IMR-90 (cell line): ENCODE measurements around the gene CYGB. TPM values are rescaled to one million over a fixed set of nuclear protein-coding genes. Genes with fewer than 3 reads are reported as not detected.
A peak's percentile ranks its signal among the peaks of the same experiment; 100 is the strongest.

Experiments
- ATAC-seq: fragments of 200-7000 bp; cut with Tn5 transposase; 2 replicates; pipeline ENCODE4 v1.9.1; 2020; ENCODE audit warnings: low read depth, mild to moderate bottlenecking, moderate library complexity
- BruUV-seq: library from RNA; stranded (reverse); fragments of 400-500 nt; replicated peaks from 2 replicates; lab custom pipeline; 2021; lab: Mats Ljungman, UMichigan
- CTCF ChIA-PET: fragments of 300-600 bp; formaldehyde crosslinking; extraction: SDS; loops from one replicate; lab custom pipeline; 2021; ENCODE audit warnings: antibody characterized with exemption; lab: Yijun Ruan, JAX
- POLR2A ChIA-PET: fragments of 300-600 bp; sonication (Branson Sonifier 250); formaldehyde crosslinking; loops from one replicate; lab custom pipeline; 2022; ENCODE audit warnings: antibody characterized with exemption; ENCODE audit not compliant: unreplicated experiment; lab: Charles Lee
- DNase-seq: peaks from one replicate; pipeline ENCODE4 v3.0.0; 2013
- H2AFZ ChIP-seq: replicated peaks from 2 replicates; pipeline ENCODE3; 2013; ENCODE audit warnings: low read length, mild to moderate bottlenecking; ENCODE audit not compliant: poor library complexity
- H2AK5ac ChIP-seq: 2 replicates; pipeline ENCODE4 v1.6.1; 2013; ENCODE audit warnings: low read depth, low read length, inconsistent platforms
- H2AK9ac ChIP-seq: replicated peaks from 2 replicates; pipeline ENCODE3; 2013; ENCODE audit warnings: mild to moderate bottlenecking, low read depth, low read length, moderate library complexity; ENCODE audit not compliant: poor library complexity
- H2BK120ac ChIP-seq: 2 replicates; pipeline ENCODE4 v1.6.1; 2013; ENCODE audit warnings: low read depth, low read length, inconsistent platforms
- H2BK15ac ChIP-seq: 3 replicates; pipeline ENCODE4 v1.6.1; 2013; ENCODE audit warnings: low read depth, low read length, inconsistent platforms
- H2BK20ac ChIP-seq: 2 replicates; pipeline ENCODE4 v1.6.1; 2013; ENCODE audit warnings: low read depth, mild to moderate bottlenecking, inconsistent platforms, low read length, moderate library complexity
- H2BK5ac ChIP-seq: 2 replicates; pipeline ENCODE4 v1.6.1; 2013; ENCODE audit warnings: mild to moderate bottlenecking, low read depth, low read length, inconsistent platforms; ENCODE audit not compliant: poor library complexity, severe bottlenecking
- H3K14ac ChIP-seq: replicated peaks from 2 replicates; pipeline ENCODE4 v1.6.1; 2013; ENCODE audit warnings: low read depth, low read length, inconsistent platforms
- H3K18ac ChIP-seq: 2 replicates; pipeline ENCODE4 v1.6.1; 2013; ENCODE audit warnings: low read depth, low read length, control low read depth
- H3K23ac ChIP-seq: 2 replicates; pipeline ENCODE4 v1.6.1; 2013; ENCODE audit warnings: low read depth, low read length, inconsistent platforms
- H3K27ac ChIP-seq: 2 replicates; pipeline ENCODE4 v1.5.1; 2013; ENCODE audit warnings: mild to moderate bottlenecking, control low read depth, low read length; ENCODE audit not compliant: insufficient read depth
- H3K27me3 ChIP-seq: 2 replicates; pipeline ENCODE4 v1.6.1; 2013; ENCODE audit warnings: low read length; ENCODE audit not compliant: control insufficient read depth, insufficient read depth
- H3K36me3 ChIP-seq: 2 replicates; pipeline ENCODE4 v1.6.1; 2013; ENCODE audit warnings: low read length, mixed read lengths; ENCODE audit not compliant: control insufficient read depth, insufficient read depth
- H3K4ac ChIP-seq: 2 replicates; pipeline ENCODE4 v1.6.1; 2013; ENCODE audit warnings: low read depth, low read length, inconsistent platforms
- H3K4me1 ChIP-seq: 2 replicates; pipeline ENCODE4 v1.6.1; 2013; ENCODE audit warnings: low read length, mixed read lengths; ENCODE audit not compliant: control insufficient read depth, insufficient read depth
- H3K4me2 ChIP-seq: 2 replicates; pipeline ENCODE4 v1.6.1; 2013; ENCODE audit warnings: low read depth, mild to moderate bottlenecking, control low read depth, low read length, moderate library complexity
- H3K4me3 ChIP-seq: 2 replicates; pipeline ENCODE4 v1.5.1; 2013; ENCODE audit warnings: low read depth, mild to moderate bottlenecking, control low read depth, low read length, moderate library complexity; ENCODE audit not compliant: insufficient read depth
- H3K56ac ChIP-seq: 2 replicates; pipeline ENCODE4 v1.6.1; 2013; ENCODE audit warnings: low read length, inconsistent platforms; ENCODE audit not compliant: insufficient read depth; ENCODE audit errors: extremely low read depth
- H3K79me1 ChIP-seq, 2 experiments: 2 replicates each; pipeline ENCODE4 v1.6.1; 2013; ENCODE audit warnings: low read length in 2 of 2, inconsistent platforms in 1 of 2, low read depth in 1 of 2
- H3K9ac ChIP-seq: 2 replicates; pipeline ENCODE4 v1.6.1; 2013; ENCODE audit warnings: low read depth, low read length, control low read depth
- H3K9me1 ChIP-seq: 2 replicates; pipeline ENCODE4 v1.6.1; 2013; ENCODE audit warnings: low read length, inconsistent platforms; ENCODE audit not compliant: insufficient read depth
- H3K9me3 ChIP-seq: 2 replicates; pipeline ENCODE4 v1.6.1; 2013; ENCODE audit warnings: low read length; ENCODE audit not compliant: control insufficient read depth, insufficient read depth
- H4K20me1 ChIP-seq: 2 replicates; pipeline ENCODE4 v1.6.1; 2013; ENCODE audit warnings: low read length, inconsistent platforms; ENCODE audit not compliant: insufficient read depth
- H4K5ac ChIP-seq: 2 replicates; pipeline ENCODE4 v1.6.1; 2013; ENCODE audit warnings: mild to moderate bottlenecking, low read depth, low read length, control low read depth
- H4K8ac ChIP-seq, 2 experiments: 2 replicates each; pipeline ENCODE4 v1.6.1; 2013; ENCODE audit warnings: low read depth in 2 of 2, low read length in 2 of 2, control low read depth in 1 of 2, inconsistent platforms in 1 of 2
- H4K91ac ChIP-seq: 2 replicates; pipeline ENCODE4 v1.6.1; 2013; ENCODE audit warnings: low read depth, low read length, inconsistent platforms; ENCODE audit not compliant: insufficient read depth
- CHD1 ChIP-seq: IDR thresholded peaks from 2 replicates; pipeline ENCODE4 v1.6.1; 2012; ENCODE audit warnings: low read depth, low read length, improper control_type of control experiment
- MAFK ChIP-seq: IDR thresholded peaks from 2 replicates; pipeline ENCODE4 v1.6.1; 2012; ENCODE audit warnings: low read depth, low read length, improper control_type of control experiment
- RAD21 ChIP-seq: IDR thresholded peaks from 2 replicates; pipeline ENCODE4 v1.6.1; 2012; ENCODE audit warnings: low read length, improper control_type of control experiment
- RCOR1 ChIP-seq: IDR thresholded peaks from 2 replicates; pipeline ENCODE4 v1.6.1; 2012; ENCODE audit warnings: mild to moderate bottlenecking, low read length, improper control_type of control experiment; ENCODE audit not compliant: insufficient replicate concordance
- RFX5 ChIP-seq: IDR thresholded peaks from 2 replicates; pipeline ENCODE4 v1.8.0; 2012; ENCODE audit warnings: low read depth, mild to moderate bottlenecking, low read length, moderate library complexity
- SMC3 ChIP-seq: fragments of 150-350 bp; IDR thresholded peaks from 2 replicates; pipeline ENCODE4 v1.6.1; 2016; ENCODE audit warnings: low read depth, mild to moderate bottlenecking, antibody characterized with exemption, low read length, moderate library complexity
- WGBS, 2 experiments: methylation state at CpG; one replicate each; pipeline versions ENCODE4 v1.1.5 to v1.1.7; 2013; ENCODE audit warnings: missing lambda C conversion rate in 2 of 2; ENCODE audit not compliant: insufficient read length in 1 of 2; ENCODE audit errors: extremely low coverage in 2 of 2; 5-methylcytosine and 5-hydroxymethylcytosine counted together
- dilution Hi-C: fragments of 300-500 bp; cut with HindIII; formaldehyde crosslinking; loops from one replicate; pipeline ENCODE4 v1.14.3; 2018; ENCODE audit warnings: low sequenced_read_pairs; ENCODE audit not compliant: unreplicated experiment
- in situ Hi-C: fragments of 300-500 bp; cut with MboI; formaldehyde crosslinking; loops from 3 replicates; pipeline ENCODE4 v1.14.3; 2019; ENCODE audit warnings: low sequenced_read_pairs, inconsistent platforms, mixed read lengths
- intact Hi-C: fragments of 100-400 bp; cut with micrococcal nuclease; formaldehyde crosslinking; loops from 2 replicates; pipeline ENCODE4 v1.10.0; 2022
- polyA plus RNA-seq, 3 experiments: library from polyadenylated mRNA; depleted of rRNA; stranded (reverse); fragments of >200 nt; gene quantifications; 2 replicates each; pipeline ENCODE4 v1.2.3, GENCODE V29; 2012; ENCODE audit warnings: low replicate concordance in 1 of 3
- total RNA-seq: library from RNA; depleted of rRNA; stranded (reverse); fragments of >200 nt; gene quantifications from 2 replicates; pipeline ENCODE4 v1.2.3, GENCODE V29; 2012
- TF ChIP-seq, protein P1 (sequence below): conservative IDR thresholded peaks from 2 replicates; pipeline ENCODE4 v1.5.1; 2012; ENCODE audit warnings: mild to moderate bottlenecking, low read depth, low read length, improper control_type of control experiment

The CYGB gene
- total and polyA plus RNA-seq, 2 of the 4 experiments (the other 2 are of a cell fraction) = 1.3 to 2.9 TPM

DNA sequence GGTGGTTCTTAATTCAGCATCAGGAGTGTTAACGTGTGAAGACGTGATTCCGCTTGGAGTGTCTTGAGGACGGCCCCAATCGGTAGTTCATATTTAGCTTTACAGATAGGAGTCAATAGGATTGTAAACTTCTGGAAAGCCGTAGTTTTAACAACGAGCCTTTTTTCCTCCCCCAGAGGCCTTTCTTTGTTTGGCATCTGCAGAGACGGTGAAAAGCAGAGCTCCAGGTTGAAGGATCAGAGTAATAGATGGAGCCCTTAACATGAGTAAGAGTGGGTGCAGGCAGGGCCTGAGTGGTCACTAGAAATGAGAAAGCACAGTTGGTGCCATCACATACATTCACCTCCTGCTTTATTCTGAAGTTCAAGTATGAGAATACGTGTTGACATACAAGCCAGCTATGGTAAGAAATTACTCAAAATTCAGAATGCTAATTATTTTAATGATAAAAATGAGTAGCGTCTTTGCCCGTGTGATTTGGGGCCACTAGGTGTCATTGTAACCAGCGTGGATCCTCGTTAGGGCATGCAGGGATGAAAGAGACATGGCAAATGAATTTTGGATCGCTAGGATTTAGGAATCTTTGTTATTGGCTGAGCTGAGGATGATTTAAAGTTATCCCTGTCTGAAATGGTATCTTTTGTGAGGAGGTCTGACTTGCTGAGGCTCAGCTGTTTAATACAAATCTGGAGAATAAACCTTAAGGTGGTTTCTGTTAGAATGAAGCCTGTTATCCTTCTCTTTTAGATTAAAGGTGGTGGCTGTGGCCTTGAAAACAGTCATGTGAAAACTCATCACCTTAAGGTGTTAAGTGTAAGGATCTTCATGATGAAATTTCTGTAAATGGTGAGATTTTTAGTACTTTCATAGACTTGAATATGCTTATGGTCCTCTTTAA is 20.9 kb upstream of the CYGB start:
- Histone ChIP-seq H2AK9ac (peak overlapping the region; percentile 97), H4K8ac (peak overlapping the region; percentile 89 to 99), H3K9me3 (no peaks in the 10 kb centered on the region), H3K27ac (peak overlapping the region; percentile 84), H3K4ac (peak overlapping the region; percentile 100), H3K9ac (peak overlapping the region; percentile 94), H3K4me3 (peak overlapping the region; percentile 49), H3K56ac (peak overlapping the region; percentile 99), H3K27me3 (no peaks in the 10 kb centered on the region), H4K20me1 (peaks cover 50% of the 10 kb centered on the region), H3K4me2 (peak overlapping the region; percentile 64), H2BK15ac (no peak overlapping the region), H2AK5ac (peak overlapping the region; percentile 100), H3K79me1 (peaks cover 9 to 51% of the 10 kb centered on the region in 2 experiments), H2BK20ac (no peak overlapping the region), H4K91ac (peak overlapping the region; percentile 100), H3K18ac (no peak overlapping the region), H2BK5ac (peak overlapping the region; percentile 84), H4K5ac (peak overlapping the region; percentile 74), H3K9me1 (peaks cover 8% of the 10 kb centered on the region), H2AFZ (peak overlapping the region; percentile 97), H3K36me3 (peaks cover 14% of the 10 kb centered on the region), H3K4me1 (peaks cover 19% of the 10 kb centered on the region), H2BK120ac (peak overlapping the region; percentile 86; the same call in 1 of the 2 replicates), H3K23ac (peak overlapping the region; percentile 100), H3K14ac (peak overlapping the region; percentile 100)
- dilution Hi-C loops (no loop called here), in situ Hi-C loops (no loop called here), intact Hi-C loops (loop anchor here (1.0 to 5.0 kb wide), 3 partner anchors 66 to 152 kb away; partner anchors contain the start of gene MXRA7)
- POLR2A ChIA-PET = no interaction called here
- no peak for TF ChIP-seq RFX5
- TF ChIP-seq MAFK = no peak
- peak; percentile 84; the same call in 1 of the 2 replicates for TF ChIP-seq CHD1
- no peak for TF ChIP-seq RCOR1
- TF ChIP-seq, protein P1, sequence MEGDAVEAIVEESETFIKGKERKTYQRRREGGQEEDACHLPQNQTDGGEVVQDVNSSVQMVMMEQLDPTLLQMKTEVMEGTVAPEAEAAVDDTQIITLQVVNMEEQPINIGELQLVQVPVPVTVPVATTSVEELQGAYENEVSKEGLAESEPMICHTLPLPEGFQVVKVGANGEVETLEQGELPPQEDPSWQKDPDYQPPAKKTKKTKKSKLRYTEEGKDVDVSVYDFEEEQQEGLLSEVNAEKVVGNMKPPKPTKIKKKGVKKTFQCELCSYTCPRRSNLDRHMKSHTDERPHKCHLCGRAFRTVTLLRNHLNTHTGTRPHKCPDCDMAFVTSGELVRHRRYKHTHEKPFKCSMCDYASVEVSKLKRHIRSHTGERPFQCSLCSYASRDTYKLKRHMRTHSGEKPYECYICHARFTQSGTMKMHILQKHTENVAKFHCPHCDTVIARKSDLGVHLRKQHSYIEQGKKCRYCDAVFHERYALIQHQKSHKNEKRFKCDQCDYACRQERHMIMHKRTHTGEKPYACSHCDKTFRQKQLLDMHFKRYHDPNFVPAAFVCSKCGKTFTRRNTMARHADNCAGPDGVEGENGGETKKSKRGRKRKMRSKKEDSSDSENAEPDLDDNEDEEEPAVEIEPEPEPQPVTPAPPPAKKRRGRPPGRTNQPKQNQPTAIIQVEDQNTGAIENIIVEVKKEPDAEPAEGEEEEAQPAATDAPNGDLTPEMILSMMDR = peak; percentile 55
- peak; percentile 58 for TF ChIP-seq RAD21
- TF ChIP-seq SMC3 = peak; percentile 40
- 0% methylated on average over 1 of the region's 14 CpGs; no CpG with 5 or more reads in 1 of the 2 experiments for WGBS, 2 experiments
- ATAC-seq = 0 out of 2 replicates have a peak, but pooled peaks have one; percentile 5
- peak; percentile 20 for DNase-seq
- BruUV-seq = no TSS peak
- CTCF ChIA-PET = interaction anchor here (0.7 to 4.6 kb wide), 8 partner anchors 8 to 173 kb away, joined by 3 to 19 read pairs (median 3); no protein-coding TSS in a partner anchor
